Muscle of back (tissue), 11 donors: ENCODE data around the gene PRR12. TPM values are rescaled to one million over a fixed set of nuclear protein-coding genes. Genes with fewer than 3 reads are reported as not detected.

Experiments used
- DNase-seq, 3 donors: peaks; one replicate each; pipeline versions ENCODE4 v3.0.0 to v3.0.0-alpha.2; 2013
- polyA plus RNA-seq, 10 donors: library from polyadenylated mRNA; unstranded; fragments of 120-200 nt; gene quantifications; one replicate each; pipeline ENCODE4 v1.2.1, GENCODE V29; 2013; ENCODE audit not compliant: insufficient read length in 10 of 10

Gene PRR12
- polyA plus RNA-seq, 10 donors: 12.2 to 20.5 (median 16.1) TPM

DNA sequence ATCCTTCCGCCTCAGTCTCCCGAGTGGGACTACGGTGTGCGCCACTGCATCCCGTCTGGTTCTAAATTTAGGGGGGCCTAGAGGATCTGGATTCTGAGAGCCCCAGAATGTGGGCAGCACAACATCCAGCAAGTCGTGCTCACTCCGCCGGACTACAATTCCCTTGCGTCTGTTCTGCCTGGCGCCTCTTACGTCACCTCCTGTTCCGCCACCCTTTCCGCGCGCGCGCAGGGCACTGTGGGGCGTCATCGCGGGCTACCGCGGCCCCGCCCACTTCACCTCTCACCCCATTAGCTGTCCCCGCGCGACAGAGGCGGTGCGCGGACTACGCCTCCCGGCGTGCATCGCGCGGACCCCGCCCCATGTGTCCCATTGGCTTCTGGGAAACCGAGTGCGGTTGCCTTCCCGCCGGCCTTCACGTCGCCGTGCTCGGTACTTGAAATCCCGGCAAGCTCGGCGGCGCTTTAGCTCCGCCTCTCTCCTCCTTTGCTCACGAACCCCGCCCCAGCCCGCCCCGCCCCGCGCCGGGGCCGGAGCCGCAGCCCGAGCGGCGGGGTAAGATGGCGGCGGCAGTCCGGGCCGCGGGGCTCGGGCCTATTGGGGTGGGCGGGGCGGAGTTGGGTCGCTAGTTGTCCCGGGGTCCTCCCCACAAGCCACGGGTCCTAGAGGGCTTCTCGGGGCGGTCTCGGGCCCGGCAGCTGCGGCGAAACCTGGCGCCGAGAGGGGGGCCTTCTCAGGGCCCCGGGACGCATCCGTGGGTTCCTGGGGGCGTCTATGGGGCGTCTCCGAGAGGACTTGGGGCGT lies 50.9 kb downstream of the PRR12 start, which contains the start of gene SCAF1:
Gene SCAF1 (plus strand): TSS at position 522 of the 804 bp plus-strand sequence. CDS start 2,818 bp downstream, outside the sequence.
- DNase-seq: peak; percentile 99 to 100 (median 100)

DNA sequence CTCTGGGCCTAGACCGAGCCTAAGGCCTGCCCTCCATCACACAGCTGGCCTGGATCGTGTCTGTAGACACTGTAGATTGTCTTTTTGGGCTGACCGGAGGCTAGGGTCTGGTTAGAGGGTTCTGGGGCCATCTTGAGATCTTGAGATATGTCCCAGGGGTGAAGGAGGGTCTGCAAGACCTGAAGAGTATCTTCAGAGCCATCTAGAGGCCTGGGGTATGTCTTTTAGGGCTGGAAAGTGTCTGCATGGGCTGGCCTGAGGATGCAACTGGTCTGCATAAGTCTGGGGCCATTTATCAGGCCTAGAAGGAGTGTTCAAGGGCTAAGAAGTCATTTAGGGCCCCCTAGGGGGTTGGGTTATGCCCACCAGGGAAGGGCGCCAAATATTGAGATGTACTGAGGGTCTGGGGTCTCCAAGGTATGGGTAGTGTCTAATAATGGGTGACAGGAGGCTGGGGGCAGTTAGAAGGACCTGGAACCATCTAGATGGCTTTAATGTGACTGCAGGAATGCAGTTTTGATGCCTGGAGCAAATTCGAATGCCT lies 51.6 kb downstream of the PRR12 start:
- DNase-seq: no peak

DNA sequence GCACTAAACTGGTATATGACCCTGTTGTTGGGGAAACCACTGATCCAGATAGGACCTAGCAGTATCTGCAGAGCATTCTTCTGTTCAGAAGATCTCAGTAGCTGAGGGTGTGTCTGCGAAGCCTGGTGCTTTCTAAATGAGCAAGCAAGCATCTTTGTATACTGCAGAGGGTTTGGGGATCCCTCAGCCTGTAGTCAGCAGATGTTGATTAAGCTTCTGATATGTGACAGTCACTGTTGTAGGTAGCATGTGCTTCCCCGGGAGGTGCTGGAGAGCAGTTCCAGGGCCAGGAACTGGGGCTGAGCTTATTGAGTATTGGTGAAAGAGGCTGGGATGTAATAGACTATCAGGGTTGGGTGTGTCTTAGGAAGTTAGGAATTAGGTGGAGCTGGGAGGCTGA lies 52.5 kb downstream of the PRR12 start:
- DNase-seq: no peak

DNA sequence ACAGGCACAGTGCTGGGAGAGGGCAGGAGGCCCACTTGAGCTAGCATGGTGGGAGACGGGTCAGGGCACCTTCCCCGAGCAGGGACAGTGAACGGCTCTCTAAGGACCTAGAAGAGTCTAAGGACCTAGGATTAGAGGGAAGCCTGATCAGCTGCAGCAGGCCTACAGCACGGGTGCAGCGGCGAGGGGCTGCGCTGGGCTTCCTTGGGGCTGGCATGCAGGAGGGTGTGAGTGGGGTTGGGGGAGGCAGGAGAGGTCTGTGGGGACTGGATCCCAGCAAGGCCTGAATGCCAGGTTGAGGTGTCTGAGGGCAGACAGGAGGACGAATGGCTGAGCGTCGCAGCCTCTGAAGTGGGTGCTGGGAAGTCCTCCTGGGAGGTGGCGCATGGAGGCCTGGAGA lies 54.6 kb downstream of the PRR12 start:
- no peak for DNase-seq

DNA sequence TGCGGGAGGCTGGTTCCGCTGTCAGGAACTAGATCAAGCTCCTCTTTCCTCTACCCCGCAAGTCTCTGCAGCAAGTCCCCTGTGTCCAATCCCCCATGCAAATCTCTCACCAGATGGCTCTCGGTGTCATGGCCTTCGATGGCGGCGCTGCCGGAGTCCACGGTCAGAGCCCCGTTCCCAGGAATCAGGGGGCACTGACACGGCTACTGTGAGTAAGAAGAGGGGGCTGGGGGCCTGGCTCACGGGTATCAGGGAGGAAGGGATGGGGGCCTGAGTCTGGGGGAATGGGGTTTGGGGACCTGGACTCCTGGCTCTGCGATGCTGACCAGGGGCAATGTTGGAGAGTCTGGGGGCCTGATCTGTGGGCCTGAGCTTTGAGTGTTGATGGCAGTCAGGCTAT lies 55.0 kb downstream of the PRR12 start:
- no peak for DNase-seq

DNA sequence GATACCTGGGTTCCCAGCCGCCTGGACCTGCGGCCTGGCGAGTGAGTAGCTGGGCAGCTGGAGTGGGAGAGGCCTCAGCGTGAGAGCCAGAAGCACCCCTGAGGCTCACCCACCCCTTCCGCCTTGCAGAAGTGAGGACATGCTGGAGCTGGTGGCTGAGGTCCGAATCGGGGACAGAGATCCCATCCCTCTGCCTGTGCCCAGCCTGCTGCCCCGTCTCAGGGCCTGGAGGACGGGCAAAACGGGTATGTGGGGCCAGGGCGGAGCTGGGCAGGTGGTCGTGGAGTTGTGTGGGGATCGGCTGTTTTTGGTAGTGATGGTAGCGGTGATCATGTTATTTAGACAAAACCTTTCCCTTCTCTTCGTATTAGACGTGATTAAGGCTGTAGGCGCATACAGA lies 55.6 kb downstream of the PRR12 start:
- DNase-seq: no peak

DNA sequence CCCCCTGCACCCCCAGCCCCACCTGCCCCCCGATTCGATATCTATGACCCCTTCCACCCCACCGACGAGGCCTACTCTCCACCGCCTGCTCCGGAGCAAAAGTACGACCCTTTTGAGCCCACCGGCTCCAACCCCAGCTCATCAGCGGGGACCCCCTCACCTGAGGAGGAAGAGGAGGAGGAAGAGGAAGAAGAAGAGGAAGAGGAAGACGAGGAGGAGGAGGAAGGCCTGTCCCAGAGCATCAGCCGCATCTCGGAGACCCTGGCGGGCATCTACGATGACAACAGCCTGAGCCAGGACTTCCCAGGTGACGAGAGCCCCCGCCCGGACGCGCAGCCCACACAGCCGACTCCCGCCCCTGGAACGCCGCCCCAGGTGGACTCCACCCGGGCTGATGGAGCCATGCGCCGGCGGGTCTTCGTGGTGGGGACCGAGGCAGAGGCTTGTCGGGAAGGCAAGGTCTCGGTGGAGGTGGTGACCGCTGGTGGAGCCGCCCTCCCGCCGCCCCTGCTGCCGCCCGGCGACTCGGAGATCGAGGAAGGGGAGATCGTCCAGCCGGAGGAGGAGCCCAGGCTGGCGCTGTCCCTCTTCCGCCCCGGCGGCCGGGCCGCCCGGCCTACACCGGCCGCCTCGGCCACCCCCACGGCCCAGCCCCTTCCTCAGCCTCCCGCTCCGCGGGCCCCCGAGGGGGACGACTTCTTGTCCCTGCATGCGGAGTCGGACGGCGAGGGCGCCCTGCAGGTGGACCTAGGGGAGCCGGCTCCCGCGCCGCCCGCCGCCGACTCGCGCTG lies 60.2 kb downstream of the PRR12 start:
- no peak for DNase-seq

- DNase-seq: no peak
These were observed 61.0 kb downstream of the PRR12 start for GRCh38 chr19:49651820-49652550.

DNA sequence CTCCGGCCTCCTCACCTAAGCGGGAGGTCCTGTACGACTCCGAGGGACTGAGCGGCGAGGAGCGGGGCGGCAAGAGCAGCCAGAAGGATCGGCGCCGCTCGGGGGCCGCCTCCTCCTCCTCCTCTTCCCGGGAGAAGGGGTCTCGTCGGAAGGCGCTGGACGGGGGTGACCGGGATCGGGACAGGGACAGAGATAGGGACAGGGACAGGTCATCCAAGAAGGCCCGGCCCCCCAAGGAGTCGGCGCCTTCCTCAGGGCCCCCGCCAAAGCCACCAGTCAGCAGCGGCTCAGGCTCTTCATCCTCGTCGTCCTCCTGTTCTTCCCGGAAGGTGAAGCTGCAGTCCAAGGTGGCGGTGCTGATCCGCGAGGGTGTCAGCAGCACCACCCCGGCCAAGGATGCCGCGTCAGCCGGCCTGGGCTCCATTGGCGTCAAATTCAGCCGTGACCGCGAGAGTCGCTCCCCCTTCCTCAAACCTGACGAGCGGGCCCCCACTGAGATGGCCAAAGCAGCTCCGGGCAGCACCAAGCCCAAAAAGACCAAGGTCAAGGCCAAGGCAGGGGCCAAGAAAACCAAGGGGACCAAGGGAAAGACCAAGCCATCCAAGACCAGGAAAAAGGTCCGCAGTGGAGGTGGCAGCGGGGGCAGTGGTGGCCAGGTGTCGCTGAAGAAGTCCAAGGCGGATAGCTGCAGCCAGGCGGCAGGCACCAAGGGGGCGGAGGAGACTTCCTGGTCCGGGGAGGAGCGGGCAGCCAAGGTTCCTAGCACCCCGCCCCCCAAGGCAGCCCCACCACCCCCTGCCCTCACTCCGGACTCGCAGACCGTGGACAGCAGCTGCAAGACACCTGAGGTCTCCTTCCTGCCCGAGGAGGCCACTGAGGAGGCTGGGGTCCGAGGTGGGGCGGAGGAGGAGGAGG lies 61.8 kb downstream of the PRR12 start:
- DNase-seq: no peak

GRCh38 chr19:49653466-49653806 lies 62.5 kb downstream of the PRR12 start:
- no peak for DNase-seq

- no peak for DNase-seq
These were observed 63.6 kb downstream of the PRR12 start for GRCh38 chr19:49654581-49654980.

- no peak for DNase-seq
These were observed 64.8 kb downstream of the PRR12 start for GRCh38 chr19:49655570-49656455.

- DNase-seq: no peak
These were observed 65.6 kb downstream of the PRR12 start for GRCh38 chr19:49656456-49657109.

DNA sequence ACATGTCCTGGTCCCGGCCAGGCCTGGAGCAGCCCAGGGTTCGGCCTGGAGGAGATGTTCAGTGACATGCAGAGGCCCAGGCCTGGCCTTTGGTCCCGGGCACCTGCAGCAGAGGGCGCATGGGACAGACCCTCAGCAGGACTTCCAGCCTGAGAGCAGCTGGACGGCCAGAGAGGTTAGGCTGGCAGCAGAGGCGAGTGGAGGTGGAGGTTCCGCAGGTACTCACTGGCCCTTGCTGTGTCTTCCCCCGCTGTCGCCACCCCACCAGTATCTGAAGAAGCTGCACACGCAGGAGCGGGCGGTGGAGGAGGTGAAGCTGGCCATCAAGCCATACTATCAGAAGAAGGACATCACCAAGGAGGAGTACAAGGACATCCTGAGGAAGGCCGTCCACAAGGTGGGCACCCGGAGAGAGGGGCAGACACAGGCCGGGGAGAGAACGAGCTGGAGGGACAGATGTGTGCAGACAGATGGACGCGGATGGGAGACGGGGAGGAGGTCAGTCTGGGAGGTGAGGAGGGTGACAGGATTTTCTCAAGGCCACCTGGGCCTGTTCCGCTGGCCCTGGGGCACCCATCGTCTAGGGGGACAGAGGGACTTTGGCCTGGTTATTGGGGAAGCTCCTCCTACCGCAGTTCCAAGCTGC lies 66.6 kb downstream of the PRR12 start:
- DNase-seq: no peak

- DNase-seq: no peak
These were observed 67.1 kb downstream of the PRR12 start for GRCh38 chr19:49658139-49658517.

DNA sequence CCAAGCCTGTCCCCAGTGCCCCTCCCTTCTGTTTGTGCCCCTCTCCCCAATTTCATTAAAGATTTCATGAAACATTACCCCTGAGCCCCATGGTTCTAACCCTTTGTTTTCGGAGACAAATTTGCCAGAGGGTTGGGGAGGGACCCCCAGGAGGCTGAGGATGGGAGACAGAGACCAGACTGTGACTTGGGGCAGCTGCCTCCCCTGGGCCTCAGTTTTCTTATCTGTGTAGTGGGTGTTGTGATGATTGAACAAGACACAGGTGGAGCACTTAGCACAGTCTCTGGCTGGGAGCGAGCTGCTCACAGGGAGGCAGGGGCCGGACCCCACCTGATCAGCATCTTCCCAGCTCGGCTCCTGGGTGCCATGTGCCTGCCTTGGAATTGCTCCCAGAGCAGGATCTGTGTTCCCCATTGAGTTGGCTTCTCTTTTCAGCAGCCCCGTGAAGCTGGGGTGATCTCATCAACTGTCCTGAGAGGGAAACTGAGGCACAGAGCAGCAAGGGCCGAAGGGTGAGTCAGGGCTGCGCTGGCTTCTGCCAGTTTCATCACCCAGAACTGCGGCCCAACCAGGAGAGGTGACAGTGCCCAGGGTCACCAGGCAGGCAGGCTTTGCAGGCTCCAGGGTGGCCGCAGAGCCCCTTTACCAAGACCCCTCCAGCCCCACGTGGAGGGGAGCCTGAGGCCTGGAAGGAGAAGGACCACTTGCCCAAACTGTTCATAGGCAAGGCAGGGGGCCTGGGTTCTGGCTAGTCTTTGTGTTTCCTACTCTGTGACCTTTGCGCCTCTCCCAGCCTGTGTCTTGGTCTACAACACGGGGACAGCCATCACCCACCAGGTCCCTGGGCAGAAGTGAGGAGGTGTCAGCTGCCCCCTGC lies 67.8 kb downstream of the PRR12 start:
- DNase-seq: no peak

DNA sequence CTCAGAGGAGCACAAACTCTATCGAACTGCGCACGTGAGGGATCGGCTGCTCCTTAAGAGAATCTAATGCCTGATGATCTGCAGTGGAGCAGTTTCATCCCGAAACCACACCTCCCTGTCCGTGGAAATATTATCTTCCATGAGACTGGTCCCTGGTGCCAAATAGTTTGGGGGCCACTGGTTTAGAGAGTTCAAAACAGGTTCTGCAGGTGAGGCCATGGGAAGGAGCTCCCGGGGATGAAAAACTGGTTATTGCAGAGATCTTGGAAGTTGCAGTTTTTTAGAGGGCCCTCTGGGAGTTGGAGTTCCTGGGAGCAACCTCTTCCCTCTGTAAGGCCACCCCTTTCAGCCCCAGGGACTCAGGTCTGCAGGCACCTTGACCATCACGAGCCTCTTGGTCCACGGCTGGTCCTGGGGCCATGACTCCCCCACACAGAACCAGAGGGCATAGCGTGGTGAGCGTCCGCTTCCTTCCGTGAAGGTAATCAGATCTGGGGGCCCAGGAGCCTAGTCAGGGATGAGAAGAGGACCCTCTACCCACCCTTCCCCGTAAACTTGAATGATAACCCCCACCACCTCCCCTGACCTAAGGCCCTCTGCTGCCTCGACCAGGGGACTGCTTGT lies 69.5 kb downstream of the PRR12 start:
- DNase-seq: no peak
